SU-DHL-6 (cell line): ENCODE measurements around the gene TSPAN18.

ENCODE experiments used
- H2AFZ ChIP-seq: fragments of 200-600 bp; sonication (generic); 2 replicates; pipeline ENCODE4 v1.6.1; 2014; ENCODE audit warnings: low read depth, mild to moderate bottlenecking, moderate library complexity, mixed read lengths, antibody characterized with exemption, low read length; ENCODE audit not compliant: severe bottlenecking
- H3F3A ChIP-seq: fragments of 200-600 bp; shearing (Covaris generic); 2 replicates; pipeline ENCODE4 v1.6.0; 2016; ENCODE audit warnings: antibody characterized with exemption, mild to moderate bottlenecking; ENCODE audit not compliant: insufficient read depth
- H3K27ac ChIP-seq: fragments of 200-600 bp; sonication (generic); 2 replicates; pipeline ENCODE4 v1.5.1; 2016; ENCODE audit warnings: low read depth, mild to moderate bottlenecking, low read length, moderate library complexity, mixed read lengths
- H3K27me3 ChIP-seq: fragments of 200-600 bp; sonication (generic), shearing (Covaris generic); 2 replicates; pipeline ENCODE4 v1.6.0; 2014; ENCODE audit warnings: mild to moderate bottlenecking, low read length
- H3K36me3 ChIP-seq: fragments of 200-600 bp; sonication (generic); 2 replicates; pipeline ENCODE4 v1.6.1; 2014; ENCODE audit warnings: mild to moderate bottlenecking, low read length, mixed read lengths
- H3K4me2 ChIP-seq: fragments of 300-600, 200-600 bp; shearing (Covaris generic), sonication (generic); 2 replicates; pipeline ENCODE4 v1.6.0; 2014; ENCODE audit warnings: low read length, low read depth, mild to moderate bottlenecking; ENCODE audit not compliant: poor library complexity, severe bottlenecking
- H3K4me3 ChIP-seq: fragments of 200-600 bp; sonication (generic); 2 replicates; pipeline ENCODE4 v1.5.1; 2014; ENCODE audit warnings: antibody characterized with exemption, low read length, mild to moderate bottlenecking, mixed read lengths; ENCODE audit not compliant: insufficient read depth, poor library complexity, severe bottlenecking
- H3K79me2 ChIP-seq: fragments of 200-600 bp; sonication (generic); 2 replicates; pipeline ENCODE4 v1.6.1; 2014; ENCODE audit warnings: mild to moderate bottlenecking, low read length, moderate library complexity; ENCODE audit not compliant: insufficient read depth
- H3K9ac ChIP-seq: fragments of 200-600 bp; sonication (generic); 2 replicates; pipeline ENCODE4 v1.7.0; 2014; ENCODE audit warnings: mild to moderate bottlenecking, low read length
- H3K9me2 ChIP-seq: fragments of 200-600 bp; sonication (generic); replicated peaks from 2 replicates; pipeline ENCODE4 v1.6.1; 2014; ENCODE audit warnings: low read length; ENCODE audit not compliant: insufficient read depth
- H3K9me3 ChIP-seq: fragments of 200-600 bp; sonication (generic); 2 replicates; pipeline ENCODE4 v1.6.1; 2014; ENCODE audit warnings: low read length, mixed read lengths; ENCODE audit not compliant: insufficient read depth
- H4K20me1 ChIP-seq: fragments of 200-600 bp; sonication (generic); 2 replicates; pipeline ENCODE4 v1.6.1; 2014; ENCODE audit warnings: low read depth, mild to moderate bottlenecking, antibody characterized with exemption, low read length, moderate library complexity, mixed read lengths
- EZH2phosphoT487 ChIP-seq: fragments of 200-600 bp; sonication (generic), shearing (Covaris generic); conservative IDR thresholded peaks from 2 replicates; pipeline ENCODE4 v1.6.1; 2018; ENCODE audit warnings: mild to moderate bottlenecking, antibody characterized with exemption, low read length, moderate library complexity, mixed read lengths
- TF ChIP-seq, protein P1 (sequence below): fragments of 200-600 bp; sonication (generic); IDR thresholded peaks from one replicate; pipeline ENCODE4 v1.5.1; 2017; ENCODE audit warnings: antibody characterized with exemption, mild to moderate bottlenecking, low read length, moderate library complexity; ENCODE audit not compliant: insufficient read depth, poor library complexity, severe bottlenecking

Gene TSPAN18

DNA sequence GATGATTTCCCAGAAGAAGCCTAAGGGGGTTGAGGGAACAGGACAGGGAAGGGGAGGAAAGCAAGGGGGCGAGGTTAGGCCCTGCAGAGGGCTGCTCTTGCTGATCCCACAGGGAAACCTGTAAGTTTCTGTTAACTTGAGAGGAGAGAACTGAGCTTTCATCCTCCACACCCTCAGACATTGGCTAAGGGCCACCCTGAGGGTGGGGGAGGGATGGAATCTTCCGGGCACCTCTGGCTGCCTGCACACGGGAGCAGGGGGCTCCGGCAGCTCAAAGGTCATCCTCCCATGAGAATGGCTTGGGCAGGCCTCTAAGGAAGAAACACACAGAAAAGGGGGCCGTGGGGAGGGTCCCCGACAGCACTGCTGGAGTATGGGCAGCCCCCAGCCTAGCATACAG is 108.1 kb downstream of the TSPAN18 start:
- Histone ChIP-seq H3K4me3 (no peak overlapping the region), H2AFZ (no peak overlapping the region), H4K20me1 (no peaks in the 10 kb centered on the region), H3F3A (no peaks in the 10 kb centered on the region), H3K9me2 (no peaks in the 10 kb centered on the region), H3K9ac (no peak overlapping the region), H3K27me3 (no peaks in the 10 kb centered on the region), H3K36me3 (no peaks in the 10 kb centered on the region), H3K27ac (no peak overlapping the region), H3K79me2 (no peaks in the 10 kb centered on the region), H3K9me3 (no peaks in the 10 kb centered on the region), H3K4me2 (no peak overlapping the region)
- no peak for TF ChIP-seq EZH2phosphoT487

DNA sequence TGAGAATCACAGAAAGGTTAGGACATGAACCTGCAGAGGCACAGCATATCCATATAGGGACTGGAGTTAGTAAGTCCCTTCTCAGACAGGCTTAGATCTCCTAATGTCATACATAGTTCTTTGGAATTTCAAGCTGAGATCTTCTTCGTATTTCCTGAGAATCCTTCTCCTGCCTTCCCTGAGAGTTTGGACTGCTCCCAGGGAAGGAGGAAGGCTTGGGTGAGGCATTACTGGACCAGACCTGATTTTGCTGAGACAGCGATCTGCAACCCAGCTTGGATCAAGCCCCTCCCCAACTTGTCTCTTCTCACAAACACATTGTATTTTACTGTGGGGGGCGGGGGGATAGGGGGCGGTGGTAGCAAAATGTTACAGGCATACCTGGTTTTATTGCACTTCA is 108.5 kb downstream of the TSPAN18 start:
- no peak overlapping the region for H3K4me2 ChIP-seq
- no peaks in the 10 kb centered on the region for H3K27me3 ChIP-seq
- H3K9me3 ChIP-seq: no peaks in the 10 kb centered on the region
- H3K9me2 ChIP-seq: no peaks in the 10 kb centered on the region
- TF ChIP-seq EZH2phosphoT487: no peak
- TF ChIP-seq, protein P1, sequence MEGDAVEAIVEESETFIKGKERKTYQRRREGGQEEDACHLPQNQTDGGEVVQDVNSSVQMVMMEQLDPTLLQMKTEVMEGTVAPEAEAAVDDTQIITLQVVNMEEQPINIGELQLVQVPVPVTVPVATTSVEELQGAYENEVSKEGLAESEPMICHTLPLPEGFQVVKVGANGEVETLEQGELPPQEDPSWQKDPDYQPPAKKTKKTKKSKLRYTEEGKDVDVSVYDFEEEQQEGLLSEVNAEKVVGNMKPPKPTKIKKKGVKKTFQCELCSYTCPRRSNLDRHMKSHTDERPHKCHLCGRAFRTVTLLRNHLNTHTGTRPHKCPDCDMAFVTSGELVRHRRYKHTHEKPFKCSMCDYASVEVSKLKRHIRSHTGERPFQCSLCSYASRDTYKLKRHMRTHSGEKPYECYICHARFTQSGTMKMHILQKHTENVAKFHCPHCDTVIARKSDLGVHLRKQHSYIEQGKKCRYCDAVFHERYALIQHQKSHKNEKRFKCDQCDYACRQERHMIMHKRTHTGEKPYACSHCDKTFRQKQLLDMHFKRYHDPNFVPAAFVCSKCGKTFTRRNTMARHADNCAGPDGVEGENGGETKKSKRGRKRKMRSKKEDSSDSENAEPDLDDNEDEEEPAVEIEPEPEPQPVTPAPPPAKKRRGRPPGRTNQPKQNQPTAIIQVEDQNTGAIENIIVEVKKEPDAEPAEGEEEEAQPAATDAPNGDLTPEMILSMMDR: no peak
- no peak overlapping the region for H3K9ac ChIP-seq
- H4K20me1 ChIP-seq: no peaks in the 10 kb centered on the region
- no peak overlapping the region for H3K27ac ChIP-seq
- H3K36me3 ChIP-seq: no peaks in the 10 kb centered on the region
- no peak overlapping the region for H3K4me3 ChIP-seq
- no peaks in the 10 kb centered on the region for H3F3A ChIP-seq
- H3K79me2 ChIP-seq: no peaks in the 10 kb centered on the region
- H2AFZ ChIP-seq: no peak overlapping the region

DNA sequence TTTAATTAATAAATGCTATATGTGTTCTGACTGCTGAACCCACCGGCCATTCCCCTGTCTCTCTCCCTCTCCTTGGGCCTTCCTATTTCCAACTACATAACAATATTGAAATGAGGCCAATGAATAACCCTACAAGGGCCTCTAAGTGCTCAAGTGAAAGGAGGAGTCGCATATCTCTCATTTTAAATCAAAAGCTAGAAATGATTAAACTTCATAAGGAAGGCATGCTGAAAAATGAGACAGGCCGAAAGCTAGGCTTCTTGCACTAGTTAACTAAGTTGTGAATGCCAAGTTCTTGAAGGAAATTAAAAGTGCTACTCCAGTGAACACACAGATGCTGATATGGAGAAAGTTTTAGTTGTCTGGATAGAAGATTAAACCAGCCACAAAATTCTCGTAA is 109.2 kb downstream of the TSPAN18 start:
- no peaks in the 10 kb centered on the region for H3K9me3 ChIP-seq
- TF ChIP-seq, protein P1: no peak
- TF ChIP-seq EZH2phosphoT487: no peak
- H3F3A ChIP-seq: no peaks in the 10 kb centered on the region
- no peak overlapping the region for H3K4me3 ChIP-seq
- no peak overlapping the region for H3K4me2 ChIP-seq
- no peaks in the 10 kb centered on the region for H3K79me2 ChIP-seq
- H2AFZ ChIP-seq: no peak overlapping the region
- no peaks in the 10 kb centered on the region for H3K36me3 ChIP-seq
- no peak overlapping the region for H3K9ac ChIP-seq
- no peaks in the 10 kb centered on the region for H3K9me2 ChIP-seq
- H4K20me1 ChIP-seq: no peaks in the 10 kb centered on the region
- H3K27ac ChIP-seq: no peak overlapping the region
- no peaks in the 10 kb centered on the region for H3K27me3 ChIP-seq

DNA sequence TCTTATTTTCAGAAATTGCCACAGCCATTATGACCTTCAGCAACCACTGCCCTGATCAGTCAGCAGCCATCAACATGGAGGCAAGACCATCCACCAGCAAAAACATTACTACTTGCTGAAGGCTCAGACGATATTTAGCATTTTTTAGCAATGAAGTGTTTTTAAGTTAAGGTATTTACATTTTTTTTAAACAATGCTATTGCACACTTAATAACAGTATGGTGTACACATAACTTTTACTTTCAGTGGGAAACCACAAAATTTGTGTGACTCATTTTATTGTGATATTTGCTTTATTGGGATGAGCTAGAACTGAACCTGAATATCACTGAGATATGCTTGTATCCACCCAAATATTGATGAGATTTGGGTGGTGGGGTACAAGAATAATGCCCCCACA is 110.9 kb downstream of the TSPAN18 start:
- no peaks in the 10 kb centered on the region for H4K20me1 ChIP-seq
- no peak overlapping the region for H3K27ac ChIP-seq
- H3K4me3 ChIP-seq: no peak overlapping the region
- H3K9me2 ChIP-seq: no peaks in the 10 kb centered on the region
- no peak for TF ChIP-seq EZH2phosphoT487
- H3K9me3 ChIP-seq: no peaks in the 10 kb centered on the region
- H2AFZ ChIP-seq: no peak overlapping the region
- no peak overlapping the region for H3K4me2 ChIP-seq
- no peaks in the 10 kb centered on the region for H3K36me3 ChIP-seq
- H3K27me3 ChIP-seq: no peaks in the 10 kb centered on the region
- no peaks in the 10 kb centered on the region for H3K79me2 ChIP-seq
- H3K9ac ChIP-seq: no peak overlapping the region
- H3F3A ChIP-seq: no peaks in the 10 kb centered on the region
